HepG2 (cell line): ENCODE results near the gene KCNQ2. TPM values are rescaled to one million over a fixed set of nuclear protein-coding genes. Genes with fewer than 3 reads are reported as not detected.

Source experiments
- ATAC-seq: fragments of 200-7000 bp; cut with Tn5 transposase; 3 replicates; pipeline ENCODE4 v1.9.1; 2020; ENCODE audit warnings: mild to moderate bottlenecking, moderate library complexity
- BruUV-seq: library from RNA; stranded (reverse); fragments of 400-500 nt; replicated peaks from 2 replicates; lab custom pipeline; 2021; lab: Mats Ljungman, UMichigan
- CTCF ChIA-PET: fragments of 300-600 bp; formaldehyde crosslinking; extraction: SDS; loops from one replicate; lab custom pipeline; 2021; ENCODE audit warnings: low total read pairs, inconsistent platforms, low intra/inter-chr PET ratio; lab: Yijun Ruan, JAX
- POLR2A ChIA-PET: fragments of 350-600 bp; sonication (Branson Sonifier 250); formaldehyde crosslinking; loops from one replicate; lab custom pipeline; 2020; ENCODE audit warnings: antibody characterized with exemption, inconsistent platforms; lab: Yijun Ruan, JAX
- DNase-seq: peaks from one replicate; pipeline ENCODE4 v3.0.0-alpha.2; 2015; ENCODE audit warnings: low spot score
- FAIRE-seq: peaks from 3 replicates; lab custom pipeline; 2011; peaks lifted over from hg19 to GRCh38; lab: Jason Lieb, UNC
- H2AFZ ChIP-seq: one replicate; pipeline ENCODE4 v1.6.1; 2011; ENCODE audit warnings: low read length, inconsistent platforms
- H3K27ac ChIP-seq: fragments of 300-600 bp; 3 replicates; pipeline ENCODE4 v1.8.0; 2011; ENCODE audit warnings: mixed run types, mild to moderate bottlenecking, mixed read lengths, low read length, inconsistent platforms; ENCODE audit not compliant: insufficient read depth; ENCODE audit errors: extremely low read length
- H3K27me3 ChIP-seq, 2 experiments: fragments of 200-600 bp in 1 of 2; 2 replicates in 1 of 2; 3 replicates in 1 of 2; pipeline versions ENCODE4 v1.6.0 to v1.8.0; 2011; ENCODE audit warnings: low read length in 2 of 2, mild to moderate bottlenecking in 2 of 2, moderate library complexity in 2 of 2, inconsistent platforms in 1 of 2; ENCODE audit not compliant: insufficient read depth in 2 of 2, control insufficient read depth in 1 of 2
- H3K36me3 ChIP-seq, 2 experiments: fragments of 200-600 bp in 1 of 2; replicated peaks in 1 of 2; 2 replicates in 1 of 2; 3 replicates in 1 of 2; pipeline versions ENCODE4 v1.5.1 to v1.8.0; 2011; ENCODE audit warnings: low read length in 2 of 2, inconsistent platforms in 1 of 2; ENCODE audit not compliant: insufficient read depth in 2 of 2, control insufficient read depth in 1 of 2
- H3K4me1 ChIP-seq: 2 replicates; pipeline ENCODE4 v1.5.1; 2012; ENCODE audit warnings: low read length, inconsistent platforms; ENCODE audit not compliant: insufficient read depth
- H3K4me2 ChIP-seq: 2 replicates; pipeline ENCODE4 v1.6.0; 2011; ENCODE audit warnings: low read depth, low read length, inconsistent platforms
- H3K4me3 ChIP-seq, 3 experiments: fragments of 200-600 bp in 1 of 3; sonication (generic), shearing (Covaris generic) in 1 of 3; replicated peaks in 1 of 3; 2 replicates each; pipeline ENCODE4 v1.5.1; 2011 to 2016; ENCODE audit warnings: low read length in 3 of 3, inconsistent platforms in 2 of 3, low read depth in 2 of 3, mild to moderate bottlenecking in 2 of 3, control low read depth in 1 of 3, mixed read lengths in 1 of 3; ENCODE audit not compliant: insufficient read depth in 1 of 3
- H3K79me2 ChIP-seq: one replicate; pipeline ENCODE4 v1.6.1; 2011; ENCODE audit warnings: low read length, inconsistent platforms; ENCODE audit not compliant: insufficient read depth
- H3K9ac ChIP-seq: 2 replicates; pipeline ENCODE4 v1.6.0; 2011; ENCODE audit warnings: mild to moderate bottlenecking, low read depth, low read length, inconsistent platforms; ENCODE audit not compliant: insufficient read depth
- H3K9me3 ChIP-seq: 2 replicates; pipeline ENCODE4 v1.5.1; 2012; ENCODE audit warnings: mild to moderate bottlenecking, low read length
- H4K20me1 ChIP-seq: 2 replicates; pipeline ENCODE4 v1.6.0; 2011; ENCODE audit warnings: inconsistent platforms, mild to moderate bottlenecking, low read length, moderate library complexity; ENCODE audit not compliant: insufficient read depth
- ADNP ChIP-seq: sonication (generic); formaldehyde crosslinking; IDR thresholded peaks from 2 replicates; pipeline ENCODE4 v1.4.0; 2020; ENCODE audit warnings: missing genetic modification reagents
- EP300 ChIP-seq, 3 experiments: sonication (generic) in 1 of 3; formaldehyde crosslinking in 1 of 3; IDR thresholded peaks; 2 replicates each; pipeline versions ENCODE4 v1.5.1 to v1.6.1; 2011 to 2020; ENCODE audit warnings: low read depth in 2 of 3, low read length in 2 of 3, borderline replicate concordance in 1 of 3, improper control_type of control experiment in 1 of 3, mild to moderate bottlenecking in 1 of 3, missing genetic modification reagents in 1 of 3, moderate library complexity in 1 of 3
- FOSL1 ChIP-seq: sonication (generic); formaldehyde crosslinking; IDR thresholded peaks from 2 replicates; pipeline ENCODE4 v1.9.0; 2021; ENCODE audit warnings: missing genetic modification reagents, borderline replicate concordance
- MEF2D ChIP-seq: sonication (generic); formaldehyde crosslinking; IDR thresholded peaks from 2 replicates; pipeline ENCODE4 v1.5.1; 2020; ENCODE audit warnings: mild to moderate bottlenecking, missing genetic modification reagents
- PITX1 ChIP-seq: sonication (generic); formaldehyde crosslinking; IDR thresholded peaks from 2 replicates; pipeline ENCODE4 v1.5.1; 2020; ENCODE audit warnings: mild to moderate bottlenecking, missing genetic modification reagents
- RFX5 ChIP-seq: IDR thresholded peaks from 2 replicates; pipeline ENCODE4 v1.6.1; 2011; ENCODE audit warnings: low read depth, low read length, improper control_type of control experiment
- RFXANK ChIP-seq: IDR thresholded peaks from 2 replicates; pipeline ENCODE4 v1.6.1; 2016
- SRSF9 ChIP-seq: fragments of 200-400 bp; formaldehyde crosslinking; IDR thresholded peaks from 2 replicates; pipeline ENCODE4 v1.6.1; 2018; ENCODE audit warnings: borderline replicate concordance, mild to moderate bottlenecking, low read depth, low read length; ENCODE audit not compliant: insufficient read depth, poor library complexity, severe bottlenecking
- TSC22D2 ChIP-seq: sonication (generic); formaldehyde crosslinking; IDR thresholded peaks from 2 replicates; pipeline ENCODE4 v1.5.1; 2020; ENCODE audit warnings: missing genetic modification reagents, mild to moderate bottlenecking, borderline replicate concordance
- ZBTB43 ChIP-seq: sonication (generic); formaldehyde crosslinking; conservative IDR thresholded peaks from 2 replicates; pipeline ENCODE4 v1.4.0; 2020; ENCODE audit warnings: missing genetic modification reagents
- ZFP90 ChIP-seq: sonication (generic); formaldehyde crosslinking; IDR thresholded peaks from 2 replicates; pipeline ENCODE4 v1.8.0; 2022; ENCODE audit warnings: missing genetic modification reagents, mild to moderate bottlenecking, inconsistent platforms, borderline replicate concordance
- ZIK1 ChIP-seq: sonication (generic); formaldehyde crosslinking; IDR thresholded peaks from 2 replicates; pipeline ENCODE4 v1.5.0; 2020; ENCODE audit warnings: mild to moderate bottlenecking, low read depth, missing genetic modification reagents, borderline replicate concordance
- ZNF282 ChIP-seq: fragments of 450-650 bp; IDR thresholded peaks from 2 replicates; pipeline ENCODE4 v1.6.1; 2018; ENCODE audit not compliant: partially characterized antibody
- ZNF468 ChIP-seq: sonication (generic); formaldehyde crosslinking; IDR thresholded peaks from 2 replicates; pipeline ENCODE4 v1.8.0; 2022; ENCODE audit warnings: mild to moderate bottlenecking, moderate library complexity, missing genetic modification reagents
- ZNF652 ChIP-seq: IDR thresholded peaks from 2 replicates; pipeline ENCODE4 v1.6.1; 2016; ENCODE audit warnings: low read depth, borderline replicate concordance
- WGBS: methylation state at CpG from one replicate; pipeline ENCODE4 v1.1.6; 2017; ENCODE audit warnings: low lambda C conversion rate; 5-methylcytosine and 5-hydroxymethylcytosine counted together
- in situ Hi-C: cut with HindIII; loops from 2 replicates; pipeline ENCODE4 v1.10.0; 2017; ENCODE audit warnings: low pct_unique_long_range_greater_than_20kb; ENCODE audit not compliant: extremely low pct_ligation_motif_present
- intact Hi-C: fragments of 100-400 bp; cut with micrococcal nuclease; formaldehyde crosslinking; loops from one replicate; pipeline ENCODE4 v1.10.0; 2022; ENCODE audit not compliant: unreplicated experiment
- polyA plus RNA-seq, 8 experiments: library from polyadenylated mRNA; depleted of rRNA in 3 of 8; stranded (reverse) in 7 of 8; unstranded in 1 of 8; fragments of >200 nt; fragmentation: Illumina TruSeq in 4 of 8; extraction: Trizol in 4 of 8; gene quantifications; 2 replicates each; pipeline versions ENCODE4 v1.2.1 to v1.2.3, GENCODE V29; 2011 to 2016; ENCODE audit warnings: low read depth in 4 of 8, missing spikeins in 1 of 8, mixed read lengths in 1 of 8; ENCODE audit not compliant: insufficient read depth in 1 of 8
- total RNA-seq, 5 experiments: library from RNA; depleted of rRNA; stranded (reverse); fragments of >200 nt; fragmentation: Illumina TruSeq; extraction: Trizol; gene quantifications; 2 replicates each; pipeline ENCODE4 v1.2.3, GENCODE V29; 2016; ENCODE audit warnings: low read depth in 1 of 5
- TF ChIP-seq, protein P1 (sequence below): sonication (generic); formaldehyde crosslinking; IDR thresholded peaks from 2 replicates; pipeline ENCODE4 v1.4.0; 2020; ENCODE audit warnings: missing genetic modification reagents
- TF ChIP-seq, protein P2 (sequence below): sonication (generic); formaldehyde crosslinking; IDR thresholded peaks from 2 replicates; pipeline ENCODE4 v1.4.0; 2020; ENCODE audit warnings: low read depth, mild to moderate bottlenecking, missing genetic modification reagents
- TF ChIP-seq, protein P3 (sequence below): sonication (generic); formaldehyde crosslinking; IDR thresholded peaks from 2 replicates; pipeline ENCODE4 v1.8.0; 2022; ENCODE audit warnings: missing genetic modification reagents, mild to moderate bottlenecking, inconsistent platforms, borderline replicate concordance

KCNQ2 gene
- total and polyA plus RNA-seq, 2 of the 13 experiments (the other 11 are each of a cell fraction or from before 2014, with no cell fraction given): not detected

DNA sequence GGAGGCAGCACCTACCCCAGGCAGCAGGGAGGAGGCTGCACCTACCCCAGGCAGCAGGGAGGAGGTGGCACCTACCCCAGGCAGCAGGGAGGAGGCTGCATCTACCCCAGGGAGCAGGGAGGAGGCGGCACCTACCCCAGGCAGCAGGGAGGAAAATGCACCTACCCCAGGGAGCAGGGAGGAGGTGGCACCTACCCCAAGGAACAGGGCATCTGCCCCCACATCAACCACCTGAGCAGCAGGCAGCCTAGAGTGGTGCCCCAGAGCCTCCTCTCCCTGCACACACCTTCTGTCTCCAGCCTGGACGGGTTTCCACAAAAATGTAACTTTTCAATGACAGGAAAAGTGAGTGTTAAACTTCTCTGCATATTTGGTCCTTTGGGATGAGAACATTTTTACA is 10.2 kb downstream of the KCNQ2 start (continued):
- TF ChIP-seq, protein P1, sequence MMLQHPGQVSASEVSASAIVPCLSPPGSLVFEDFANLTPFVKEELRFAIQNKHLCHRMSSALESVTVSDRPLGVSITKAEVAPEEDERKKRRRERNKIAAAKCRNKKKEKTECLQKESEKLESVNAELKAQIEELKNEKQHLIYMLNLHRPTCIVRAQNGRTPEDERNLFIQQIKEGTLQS (CRISPR knock-in tag): no peak
- TF ChIP-seq ADNP (CRISPR knock-in tag) (no peak), RFXANK (CRISPR knock-in tag) (no peak), EP300 (IDR thresholded peaks at IDR 0.05; ENCODE audit: low read depth in 2 of 2, low read length in 2 of 2) (no peak), EP300 (CRISPR knock-in tag; IDR thresholded peaks at IDR 0.05; ENCODE audit: borderline replicate concordance) (no peak), ZBTB43 (CRISPR knock-in tag) (no peak), ZIK1 (CRISPR knock-in tag) (no peak)
- TF ChIP-seq, all 625 proteins: peak for 0

DNA sequence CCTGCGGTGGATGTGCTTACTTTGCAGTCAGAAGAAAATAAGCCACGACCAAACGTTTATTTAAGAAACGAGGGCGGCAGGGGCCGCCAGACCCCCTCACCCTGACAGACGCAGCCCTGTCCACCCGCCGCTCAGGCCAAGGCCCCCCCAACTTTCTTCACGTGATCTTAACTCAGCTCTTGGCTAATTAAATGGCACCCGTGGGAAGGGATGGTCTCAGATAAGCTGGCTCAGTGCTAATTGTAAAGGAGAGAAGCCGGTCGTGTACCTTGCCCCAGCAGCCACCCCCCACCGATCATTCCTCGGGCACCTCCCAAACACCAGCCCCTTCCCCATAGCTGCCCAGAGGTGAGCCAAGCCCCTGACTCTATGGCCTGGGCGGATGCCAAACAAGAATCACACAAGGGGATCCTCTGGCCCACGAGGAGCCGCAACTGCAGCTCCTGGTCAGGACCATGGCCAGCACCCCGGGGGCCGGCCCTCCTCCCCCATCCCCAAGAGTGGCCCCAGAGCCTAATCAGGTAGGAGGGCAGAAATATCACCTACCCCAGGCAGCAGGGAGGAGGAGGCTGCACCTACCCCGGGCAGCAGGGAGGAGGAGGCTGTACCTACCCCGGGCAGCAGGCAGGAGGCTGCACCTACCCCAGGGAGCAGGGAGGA is 11.2 kb downstream of the KCNQ2 start:
- Histone ChIP-seq H3K9ac (no peak overlapping the region), H3K9me3 (no peaks in the 10 kb centered on the region), H3K4me2 (no peak overlapping the region), H3K27me3 (peaks cover 57 to 92% of the 10 kb centered on the region in 2 experiments), H3K36me3 (no peaks in the 10 kb centered on the region), H3K79me2 (no peaks in the 10 kb centered on the region), H4K20me1 (peaks cover 14% of the 10 kb centered on the region; the same call in 1 of the 2 replicates), H3K4me1 (no peaks in the 10 kb centered on the region), H3K27ac (no peak overlapping the region), H3K4me3 (no peak overlapping the region), H2AFZ (no peak overlapping the region)
- ATAC-seq: no peak
- BruUV-seq: no TSS peak
- in situ Hi-C loops (no loop called here), intact Hi-C loops (no loop called here)
- DNase-seq: no peak
- WGBS: 11% methylated on average over 14 of the region's 22 CpGs
- FAIRE-seq: no peak
- ChIA-PET POLR2A (no interaction called here), CTCF (no interaction called here)
- TF ChIP-seq, protein P2, sequence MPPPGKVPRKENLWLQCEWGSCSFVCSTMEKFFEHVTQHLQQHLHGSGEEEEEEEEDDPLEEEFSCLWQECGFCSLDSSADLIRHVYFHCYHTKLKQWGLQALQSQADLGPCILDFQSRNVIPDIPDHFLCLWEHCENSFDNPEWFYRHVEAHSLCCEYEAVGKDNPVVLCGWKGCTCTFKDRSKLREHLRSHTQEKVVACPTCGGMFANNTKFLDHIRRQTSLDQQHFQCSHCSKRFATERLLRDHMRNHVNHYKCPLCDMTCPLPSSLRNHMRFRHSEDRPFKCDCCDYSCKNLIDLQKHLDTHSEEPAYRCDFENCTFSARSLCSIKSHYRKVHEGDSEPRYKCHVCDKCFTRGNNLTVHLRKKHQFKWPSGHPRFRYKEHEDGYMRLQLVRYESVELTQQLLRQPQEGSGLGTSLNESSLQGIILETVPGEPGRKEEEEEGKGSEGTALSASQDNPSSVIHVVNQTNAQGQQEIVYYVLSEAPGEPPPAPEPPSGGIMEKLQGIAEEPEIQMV (CRISPR knock-in tag): no peak
- TF ChIP-seq PITX1 (CRISPR knock-in tag) (no peak), SRSF9 (no peak), ZNF652 (CRISPR knock-in tag) (no peak), ZFP90 (no peak), ZNF282 (no peak), MEF2D (no peak), ZNF468 (CRISPR knock-in tag) (no peak), FOSL1 (CRISPR knock-in tag) (no peak), RFX5 (no peak), TSC22D2 (peak; percentile 76; the same call in 1 of the 2 replicates)
- TF ChIP-seq, protein P3, sequence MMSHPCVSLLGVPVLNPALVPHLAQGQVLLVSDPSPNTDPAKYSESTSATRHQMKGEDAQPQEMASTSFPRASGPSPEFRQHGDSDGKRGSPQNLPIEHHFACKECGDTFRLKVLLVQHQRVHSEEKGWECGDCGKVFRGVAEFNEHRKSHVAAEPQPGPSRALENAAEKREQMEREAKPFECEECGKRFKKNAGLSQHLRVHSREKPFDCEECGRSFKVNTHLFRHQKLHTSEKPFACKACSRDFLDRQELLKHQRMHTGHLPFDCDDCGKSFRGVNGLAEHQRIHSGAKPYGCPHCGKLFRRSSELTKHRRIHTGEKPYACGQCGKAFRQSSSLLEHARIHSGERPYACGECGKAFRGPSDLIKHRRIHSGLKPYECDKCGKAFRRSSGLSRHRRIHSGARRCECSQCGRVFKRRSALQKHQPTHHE (CRISPR knock-in tag): no peak
